ENCODE data around the gene MYOM1.

Gene MYOM1

DNA sequence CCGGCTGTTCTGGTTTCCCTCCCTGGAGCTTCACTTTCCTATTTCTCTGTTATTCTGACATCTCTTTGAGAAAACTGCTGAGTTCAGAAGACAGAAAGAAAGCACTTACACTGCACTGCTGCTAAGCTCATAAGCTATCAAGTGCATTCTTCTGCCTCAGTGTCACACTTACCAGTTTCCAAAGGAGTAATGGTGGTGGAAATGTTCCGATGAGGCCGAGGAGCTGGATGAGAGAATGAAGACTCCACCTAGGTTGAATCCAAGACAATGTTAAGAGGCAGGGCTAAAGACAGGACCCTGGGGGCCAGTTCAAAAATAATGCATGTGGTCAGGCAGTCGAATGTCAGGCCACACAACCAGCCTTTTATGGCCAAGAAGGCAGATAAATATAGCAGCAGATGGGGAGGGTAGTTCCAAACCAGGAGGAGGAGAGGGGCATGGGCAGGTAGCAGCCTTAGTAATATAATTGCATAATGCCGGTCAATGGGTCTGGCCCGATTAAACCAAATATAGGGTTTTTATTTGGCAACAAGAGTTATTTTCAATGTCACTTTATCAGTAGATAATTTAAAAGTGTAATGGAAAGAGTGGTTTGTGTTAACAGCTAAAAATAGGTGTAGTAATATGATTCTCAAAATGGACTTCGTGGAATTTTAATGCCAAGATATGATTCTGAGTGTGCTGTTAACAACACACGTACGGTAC lies at the start of gene MYOM1:
MYOM1 (minus strand) TSS at position 338 of the 705 bp plus-strand sequence. CDS start 4,745 bp downstream, outside the sequence.
- DNase-seq (ENCODE audit: insufficient read length, low spot score): no peak
- FAIRE-seq: no peak

DNA sequence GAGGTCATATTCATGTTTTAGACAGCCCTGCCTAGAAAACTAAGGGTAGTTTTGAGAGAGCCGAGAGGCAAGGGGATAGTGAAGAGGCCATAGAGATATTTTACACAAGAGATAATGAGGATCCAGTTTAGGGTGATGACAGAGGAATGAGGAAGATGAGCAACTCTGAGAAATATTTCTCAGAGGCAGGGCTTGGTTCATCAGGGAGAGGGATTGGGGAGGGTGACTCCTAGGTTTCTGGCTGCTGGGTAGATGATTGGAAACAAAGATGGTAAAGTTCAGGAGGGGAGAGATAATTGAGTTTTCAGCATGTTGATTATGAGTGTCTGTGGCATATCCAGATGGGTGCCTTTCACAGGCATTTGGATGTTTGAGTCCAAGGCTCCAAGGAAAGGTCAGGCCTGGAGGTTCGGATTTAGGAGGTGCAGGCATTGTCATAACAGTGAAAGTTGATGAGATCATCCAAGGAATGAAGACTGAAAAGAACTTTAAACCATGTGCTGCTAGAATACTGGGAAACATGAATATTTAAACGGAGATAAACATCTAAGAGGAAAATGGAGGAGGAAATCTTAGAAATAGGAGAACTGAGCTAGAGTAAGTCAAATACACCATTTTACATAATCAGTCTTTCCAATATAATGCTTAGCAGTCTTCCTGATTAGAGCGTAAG lies 49.6 kb upstream of the MYOM1 start:
- no peak for DNase-seq (ENCODE audit: insufficient read length, low spot score)
- no peak for FAIRE-seq

GRCh38 chr18:3268306-3268705 lies 48.5 kb upstream of the MYOM1 start:
- DNase-seq (ENCODE audit: insufficient read length, low spot score): no peak
- no peak for FAIRE-seq

DNA sequence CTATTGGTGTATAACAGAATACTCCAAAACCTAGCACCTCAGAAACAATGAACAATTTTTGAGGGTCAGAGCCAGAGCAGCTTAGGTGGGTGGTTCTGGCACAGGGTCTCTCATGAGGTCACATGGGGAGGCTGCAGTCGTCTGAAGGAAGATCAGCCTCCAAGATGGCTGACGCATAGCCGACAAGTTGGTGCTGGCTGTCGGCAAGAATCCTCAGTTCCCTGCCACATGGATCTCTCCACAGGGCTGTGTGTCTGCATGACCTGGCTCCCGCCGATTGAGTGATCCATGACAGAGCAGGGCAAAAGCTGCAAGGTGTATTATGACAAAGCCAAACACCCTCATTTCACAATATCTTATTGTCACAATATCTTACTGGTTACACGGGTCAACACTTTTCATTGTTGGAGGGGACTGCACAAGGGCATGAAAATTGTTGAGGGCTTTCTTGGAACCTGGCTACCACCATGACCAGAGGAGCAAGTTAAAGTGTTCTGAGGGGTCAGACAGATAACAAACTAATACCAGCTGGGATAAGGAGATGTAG lies 46.4 kb upstream of the MYOM1 start:
- FAIRE-seq: no peak
- DNase-seq (ENCODE audit: insufficient read length, low spot score): no peak

DNA sequence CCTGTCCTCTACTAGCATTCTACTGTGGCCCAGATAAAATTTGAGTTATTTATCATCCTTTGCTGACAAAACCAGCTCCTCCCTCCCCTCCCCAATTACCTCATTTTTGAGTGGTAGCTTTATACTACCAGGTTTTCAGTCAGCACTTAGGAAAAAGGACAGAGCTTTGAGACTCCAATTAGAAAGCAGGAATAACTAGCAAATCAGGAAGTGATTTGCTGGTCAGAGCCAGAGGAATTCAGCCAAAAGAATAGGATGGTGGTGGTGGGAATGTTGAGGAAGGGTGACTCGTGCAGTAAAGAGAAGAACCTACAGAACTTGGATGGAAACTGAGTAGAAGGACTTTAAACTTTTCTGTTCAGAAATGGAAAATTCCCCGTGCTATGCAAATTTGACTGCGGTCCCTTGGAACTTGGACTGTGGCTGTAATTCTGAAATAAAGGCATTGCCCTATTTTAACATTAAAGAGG lies 45.8 kb upstream of the MYOM1 start:
- DNase-seq (ENCODE audit: insufficient read length, low spot score) (no peak), FAIRE-seq (no peak)

GRCh38 chr18:3264362-3264761 lies 44.6 kb upstream of the MYOM1 start:
- no peak for FAIRE-seq
- DNase-seq (ENCODE audit: insufficient read length, low spot score): no peak

DNA sequence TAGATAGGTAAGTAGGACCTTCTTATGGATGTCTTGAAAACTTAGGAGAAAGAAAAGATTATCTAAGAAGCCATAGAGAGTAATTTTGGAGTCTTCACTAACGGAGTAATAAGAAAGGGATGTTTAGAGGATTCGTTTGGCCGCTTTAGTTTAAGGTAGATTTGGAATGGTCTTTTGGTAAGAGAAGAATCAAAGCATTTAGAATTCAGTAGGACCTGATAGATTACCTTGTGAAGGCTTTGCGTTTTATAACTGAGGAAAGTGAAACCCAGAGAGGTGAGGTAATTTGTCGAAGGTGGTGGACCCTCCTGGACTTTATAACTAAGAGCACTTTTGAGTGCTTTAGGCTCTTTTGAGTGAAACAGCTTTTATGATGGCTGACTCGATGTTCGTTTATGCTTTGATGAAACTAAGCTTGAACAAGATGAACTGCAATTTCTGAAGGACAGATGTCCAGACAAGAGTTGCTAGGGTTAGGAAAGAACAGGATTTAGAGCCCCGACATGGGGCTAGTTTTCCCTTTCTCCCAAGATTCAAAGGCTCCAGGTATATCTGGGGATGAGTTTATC lies 43.4 kb upstream of the MYOM1 start:
- FAIRE-seq: no peak
- DNase-seq (ENCODE audit: insufficient read length, low spot score): no peak

GRCh38 chr18:3262234-3263131 lies 42.7 kb upstream of the MYOM1 start:
- FAIRE-seq (no peak), DNase-seq (ENCODE audit: insufficient read length, low spot score) (no peak)

DNA sequence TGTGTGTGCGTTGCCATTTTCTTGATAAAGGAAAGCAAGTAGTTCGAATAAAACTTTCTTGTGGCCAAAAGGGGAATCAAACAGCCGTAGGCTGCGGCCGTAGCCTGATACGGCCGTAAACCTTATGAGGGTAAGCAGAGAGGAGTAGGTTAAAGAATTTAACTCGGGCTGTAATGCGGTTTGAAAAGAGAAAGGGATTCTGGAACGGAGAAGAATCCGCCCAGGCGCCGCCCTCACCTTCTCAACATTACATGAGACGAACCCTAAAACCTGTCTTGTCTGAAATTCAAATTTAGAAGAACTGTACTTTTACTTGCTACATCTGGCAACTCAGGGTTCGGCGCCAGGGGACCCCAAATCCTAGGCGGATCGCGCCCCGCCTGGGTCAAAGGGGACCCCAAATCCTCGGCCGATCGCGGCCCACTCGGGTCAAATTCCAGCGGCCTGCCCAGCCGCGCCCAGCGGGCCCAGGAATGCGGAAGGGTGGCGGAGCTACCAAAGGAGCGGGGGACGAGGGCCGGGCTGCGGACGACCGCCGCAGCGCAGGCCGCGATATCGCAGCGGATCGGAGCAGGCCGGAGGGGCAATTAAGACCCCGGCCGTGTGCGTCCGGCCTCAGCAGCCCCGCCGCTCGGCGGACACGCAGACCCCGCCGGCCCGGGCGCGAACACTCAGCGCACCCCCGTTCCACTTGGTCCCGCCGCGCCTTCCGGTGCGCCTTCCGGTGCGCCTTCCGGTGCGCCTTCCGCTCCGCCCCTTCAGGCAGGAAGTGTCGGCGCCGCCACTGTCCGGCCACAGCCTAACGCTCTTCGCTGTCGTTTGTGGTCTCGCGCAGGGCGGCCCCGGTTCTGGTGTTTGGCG lies 41.8 kb upstream of the MYOM1 start, which contains the start of gene MYL12B:
MYL12B (plus strand) TSS at position 761 of the 861 bp plus-strand sequence. CDS start 10,766 bp downstream, outside the sequence.
- DNase-seq (ENCODE audit: insufficient read length, low spot score) (peak; percentile 69), FAIRE-seq (peak; percentile 70)

- FAIRE-seq (peak; percentile 42), DNase-seq (ENCODE audit: insufficient read length, low spot score) (no peak)
These were observed 41.2 kb upstream of the MYOM1 start for GRCh38 chr18:3260995-3261372.

DNA sequence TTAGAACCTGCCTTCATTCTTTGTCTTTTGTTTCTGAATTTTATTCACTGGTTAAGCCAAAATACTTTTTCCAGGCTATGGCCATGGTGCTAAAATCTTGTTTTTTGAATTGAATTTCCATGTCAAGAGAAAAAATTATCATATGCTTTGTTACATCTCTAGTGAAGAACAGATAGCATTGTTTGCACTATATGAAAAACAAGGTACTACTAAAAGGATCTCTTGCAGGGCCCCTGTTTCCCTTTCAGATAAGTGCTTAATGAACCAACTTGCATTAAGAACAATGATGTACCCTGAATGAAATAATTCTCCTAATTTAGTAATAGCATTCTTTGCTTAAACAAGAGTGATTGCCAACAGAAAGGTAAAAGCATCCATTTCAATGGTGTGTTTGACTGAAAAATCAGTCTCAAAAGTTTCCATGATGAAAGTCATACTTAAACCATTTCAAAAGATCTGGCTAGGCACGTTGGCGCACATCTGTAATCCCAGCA lies 37.9 kb upstream of the MYOM1 start:
- FAIRE-seq (no peak), DNase-seq (ENCODE audit: insufficient read length, low spot score) (no peak)

DNA sequence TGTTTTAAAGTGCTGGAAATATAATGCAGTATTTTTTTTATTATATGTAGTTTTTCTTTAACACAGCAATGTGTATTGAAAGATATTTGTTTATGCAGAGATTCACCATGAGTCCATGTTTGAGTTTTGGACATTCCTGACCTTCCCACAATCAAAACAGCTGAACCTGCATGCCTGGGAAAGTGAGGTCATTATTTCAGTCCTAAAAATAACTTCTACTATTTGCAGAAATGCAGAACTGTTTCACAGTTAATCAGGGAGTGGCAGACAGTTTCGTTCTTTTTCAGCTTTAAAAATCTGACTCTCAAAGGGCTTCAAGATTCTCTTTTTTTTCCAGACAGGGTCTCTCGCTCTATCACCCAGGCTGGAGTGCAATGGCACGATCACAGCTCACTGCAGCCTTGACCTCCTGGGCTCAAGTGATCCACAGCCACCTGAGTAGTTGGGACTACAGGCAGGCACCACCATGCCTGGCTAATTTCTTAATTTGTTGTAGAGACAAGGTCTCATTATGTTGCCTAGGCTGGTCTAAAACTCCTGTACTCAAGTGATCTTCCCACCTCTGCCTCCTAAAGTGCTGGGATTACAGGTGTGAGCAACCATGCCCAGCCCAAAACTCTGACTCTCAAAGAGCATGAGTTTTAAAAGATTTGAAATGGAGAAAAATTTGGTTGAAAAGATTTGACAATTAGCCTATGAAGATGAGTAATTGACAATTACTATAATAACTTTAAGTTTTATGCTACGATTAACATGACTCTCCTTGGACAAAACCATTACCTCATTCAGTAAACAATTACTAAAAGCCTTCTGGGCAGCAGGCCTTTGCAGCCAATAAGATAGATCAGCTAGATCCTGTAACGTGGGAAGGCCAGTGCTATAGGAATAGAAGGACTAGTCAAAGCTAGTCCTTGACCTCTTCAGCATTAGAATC lies 37.2 kb upstream of the MYOM1 start:
- peak; percentile 72 for FAIRE-seq

DNA sequence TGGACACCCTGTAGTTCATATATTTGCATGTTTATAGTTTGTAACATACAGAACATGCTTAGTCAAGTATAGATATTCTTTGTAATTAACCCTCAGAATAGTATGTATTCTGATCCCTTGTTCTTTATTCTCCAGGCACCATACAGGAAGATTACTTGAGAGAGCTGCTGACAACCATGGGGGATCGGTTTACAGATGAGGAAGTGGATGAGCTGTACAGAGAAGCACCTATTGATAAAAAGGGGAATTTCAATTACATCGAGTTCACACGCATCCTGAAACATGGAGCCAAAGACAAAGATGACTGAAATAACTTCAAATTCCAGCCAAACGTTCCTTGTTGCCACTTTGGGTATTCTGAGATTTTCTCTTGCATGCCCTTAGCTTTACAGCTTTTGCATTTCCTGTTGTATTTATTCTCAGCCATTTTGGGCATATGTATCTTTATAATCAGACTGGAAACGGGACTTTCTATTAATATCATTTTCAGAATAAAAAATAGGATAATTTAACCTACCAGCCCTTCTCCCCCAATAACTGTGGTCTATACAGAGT lies 35.9 kb upstream of the MYOM1 start:
- no peak for DNase-seq (ENCODE audit: insufficient read length, low spot score)
- FAIRE-seq: peak; percentile 63

More for the DNA sequence above, 37.2 kb upstream of the MYOM1 start:
- no peak for DNase-seq (ENCODE audit: insufficient read length, low spot score)

DNA sequence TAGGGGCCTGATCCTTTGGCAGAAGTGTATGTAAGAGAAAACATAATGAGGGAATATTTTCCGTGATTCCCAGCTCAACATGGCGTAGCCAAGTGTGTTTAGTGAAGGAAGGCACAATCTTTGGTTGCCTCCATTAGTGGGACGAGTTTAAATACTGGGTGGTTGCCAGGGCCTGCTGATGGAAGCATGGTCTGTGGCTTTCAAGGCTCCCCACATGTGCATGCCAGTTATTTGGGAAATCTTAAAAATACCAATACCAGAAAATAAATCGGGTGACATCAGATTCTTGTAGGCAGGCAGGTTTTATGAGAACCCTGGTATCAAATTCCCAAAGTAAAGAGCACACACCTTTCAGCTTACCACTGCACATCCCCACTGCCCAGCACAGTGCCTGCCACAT lies 35.0 kb upstream of the MYOM1 start:
- DNase-seq (ENCODE audit: insufficient read length, low spot score): no peak
- no peak for FAIRE-seq

DNA sequence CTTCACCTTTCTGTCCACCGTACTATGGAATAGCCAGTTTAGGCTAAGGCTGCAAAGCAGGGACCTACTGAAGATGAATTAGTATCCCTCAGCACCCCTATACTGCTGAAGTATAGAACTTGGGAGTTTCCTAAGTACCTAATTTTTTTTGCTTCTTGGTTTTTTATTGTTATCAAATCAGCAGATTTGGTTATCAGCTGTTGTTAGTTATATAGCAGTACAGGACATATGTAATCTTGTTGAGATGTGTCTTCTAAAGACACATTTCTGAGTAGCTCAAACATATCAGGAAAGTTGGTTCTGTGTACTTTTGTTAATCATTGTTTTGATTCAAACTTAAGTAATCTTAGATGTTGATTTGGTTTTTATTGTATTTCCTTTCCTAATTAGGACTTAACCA lies 33.1 kb upstream of the MYOM1 start:
- DNase-seq (ENCODE audit: insufficient read length, low spot score) (no peak), FAIRE-seq (no peak)

DNA sequence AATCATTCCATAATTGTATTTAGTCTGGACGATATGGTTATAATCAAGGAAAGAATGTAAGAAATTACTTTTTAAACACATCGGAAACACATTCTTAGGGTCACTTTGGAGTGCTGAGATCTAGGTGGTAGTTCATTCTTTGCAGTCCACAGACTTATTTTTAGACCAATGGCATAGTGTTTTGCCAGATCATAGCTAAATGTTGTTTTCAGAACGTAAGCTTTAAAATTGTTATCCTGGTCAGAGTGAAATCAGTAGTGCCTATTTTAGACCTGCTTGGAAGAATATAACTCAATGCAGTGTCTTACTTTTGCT lies 32.2 kb upstream of the MYOM1 start:
- DNase-seq (ENCODE audit: insufficient read length, low spot score): no peak
- FAIRE-seq: no peak

DNA sequence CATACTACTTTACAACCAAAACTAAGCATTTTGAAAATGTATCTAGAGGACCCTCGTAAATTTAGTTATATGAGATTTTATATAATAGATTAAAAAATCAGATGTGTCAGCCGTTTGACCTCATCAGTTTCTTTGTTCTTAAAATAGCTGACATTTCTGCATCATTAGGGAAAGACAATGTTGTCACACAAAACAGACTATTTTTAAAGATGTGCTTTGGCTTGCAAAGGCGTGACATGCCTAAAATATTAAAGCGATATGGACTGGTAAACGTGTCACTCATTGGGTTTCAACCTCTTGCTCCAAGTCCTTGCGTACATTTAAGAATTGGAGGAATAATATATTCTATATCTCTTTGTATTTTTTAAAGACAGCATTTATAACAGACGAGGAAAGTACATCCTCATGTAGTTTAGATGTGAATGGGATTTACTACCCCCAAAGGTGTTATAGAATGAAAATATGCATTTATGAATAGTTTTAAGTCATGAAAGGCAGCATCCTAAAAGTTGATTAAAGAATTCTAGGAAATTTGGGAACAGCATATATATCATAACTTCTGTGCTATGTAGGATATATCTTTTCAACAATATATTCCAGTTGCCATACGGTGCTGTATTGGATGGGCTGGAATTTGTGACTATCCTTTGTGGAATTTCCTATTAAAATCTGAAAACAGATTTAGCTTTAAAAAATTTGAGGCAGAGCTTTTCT lies 31.6 kb upstream of the MYOM1 start:
- FAIRE-seq: no peak
- no peak for DNase-seq (ENCODE audit: insufficient read length, low spot score)
